Chondrocyte (in vitro differentiated cells): ENCODE measurements around the gene LYRM7. TPM values are rescaled to one million over a fixed set of nuclear protein-coding genes. Genes with fewer than 3 reads are reported as not detected.
A peak's percentile ranks its signal among the peaks of the same experiment; 100 is the strongest.

Experiments
- DNase-seq: peaks from one replicate; pipeline ENCODE4 v3.0.0; 2021; ENCODE audit warnings: mixed read lengths, low spot score
- H3K27ac Mint-ChIP-seq: one replicate; pipeline ENCODE4 v1.8.0; 2021; ENCODE audit warnings: mild to moderate bottlenecking, moderate library complexity, mixed read lengths; ENCODE audit not compliant: unreplicated experiment
- H3K27me3 Mint-ChIP-seq: 2 replicates; pipeline ENCODE4 v1.8.0; 2021; ENCODE audit warnings: low read depth, mixed read lengths
- H3K36me3 Mint-ChIP-seq: 2 replicates; pipeline ENCODE4 v1.8.0; 2021; ENCODE audit warnings: low read depth, mixed read lengths
- H3K4me1 Mint-ChIP-seq: 2 replicates; pipeline ENCODE4 v1.8.0; 2021; ENCODE audit warnings: low read depth, mild to moderate bottlenecking, mixed read lengths
- H3K4me3 Mint-ChIP-seq: one replicate; pipeline ENCODE4 v1.8.0; 2021; ENCODE audit warnings: mild to moderate bottlenecking, moderate library complexity, mixed read lengths; ENCODE audit not compliant: unreplicated experiment
- H3K9me3 Mint-ChIP-seq: 2 replicates; pipeline ENCODE4 v1.8.0; 2021; ENCODE audit warnings: low read depth, mixed read lengths
- total RNA-seq: library from RNA; stranded (reverse); gene quantifications from 3 replicates; pipeline ENCODE4 v1.2.1, GENCODE V29; 2021
- TF ChIP-seq, protein P1 (sequence below): fragments of 200-600 bp; sonication (generic); IDR thresholded peaks from 2 replicates; pipeline ENCODE4 v1.5.0; 2021; ENCODE audit warnings: antibody characterized with exemption, mild to moderate bottlenecking, moderate library complexity

The LYRM7 gene
- total RNA-seq, 1 donor from 2014 or later, result 10.1 TPM

- TF ChIP-seq, protein P1, sequence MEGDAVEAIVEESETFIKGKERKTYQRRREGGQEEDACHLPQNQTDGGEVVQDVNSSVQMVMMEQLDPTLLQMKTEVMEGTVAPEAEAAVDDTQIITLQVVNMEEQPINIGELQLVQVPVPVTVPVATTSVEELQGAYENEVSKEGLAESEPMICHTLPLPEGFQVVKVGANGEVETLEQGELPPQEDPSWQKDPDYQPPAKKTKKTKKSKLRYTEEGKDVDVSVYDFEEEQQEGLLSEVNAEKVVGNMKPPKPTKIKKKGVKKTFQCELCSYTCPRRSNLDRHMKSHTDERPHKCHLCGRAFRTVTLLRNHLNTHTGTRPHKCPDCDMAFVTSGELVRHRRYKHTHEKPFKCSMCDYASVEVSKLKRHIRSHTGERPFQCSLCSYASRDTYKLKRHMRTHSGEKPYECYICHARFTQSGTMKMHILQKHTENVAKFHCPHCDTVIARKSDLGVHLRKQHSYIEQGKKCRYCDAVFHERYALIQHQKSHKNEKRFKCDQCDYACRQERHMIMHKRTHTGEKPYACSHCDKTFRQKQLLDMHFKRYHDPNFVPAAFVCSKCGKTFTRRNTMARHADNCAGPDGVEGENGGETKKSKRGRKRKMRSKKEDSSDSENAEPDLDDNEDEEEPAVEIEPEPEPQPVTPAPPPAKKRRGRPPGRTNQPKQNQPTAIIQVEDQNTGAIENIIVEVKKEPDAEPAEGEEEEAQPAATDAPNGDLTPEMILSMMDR, result no peak
- no peak for DNase-seq
- no peak overlapping the region for H3K4me3 Mint-ChIP-seq
- no peaks in the 10 kb centered on the region for H3K9me3 Mint-ChIP-seq
- H3K27ac Mint-ChIP-seq, result no peak overlapping the region
- no peaks in the 10 kb centered on the region for H3K36me3 Mint-ChIP-seq
- no peaks in the 10 kb centered on the region for H3K27me3 Mint-ChIP-seq
- H3K4me1 Mint-ChIP-seq, result no peaks in the 10 kb centered on the region
These were observed 59.7 kb downstream of the LYRM7 start for GRCh38 chr5:131230406-131230805.

- TF ChIP-seq, protein P1, result no peak
- H3K27ac Mint-ChIP-seq, result no peak overlapping the region
These were observed 68.9 kb downstream of the LYRM7 start for GRCh38 chr5:131239686-131240085.

GRCh38 chr5:131242728-131243255, 72.0 kb downstream of the LYRM7 start:
- Mint-ChIP-seq H3K9me3 (peaks cover 7% of the 10 kb centered on the region), H3K4me3 (no peak overlapping the region), H3K27me3 (no peaks in the 10 kb centered on the region), H3K27ac (peak overlapping the region; percentile 74), H3K36me3 (peaks cover 2% of the 10 kb centered on the region), H3K4me1 (peaks cover 9% of the 10 kb centered on the region)
- DNase-seq, result no peak
- TF ChIP-seq, protein P1, result no peak

More at GRCh38 chr5:131239686-131240085, 68.9 kb downstream of the LYRM7 start:
- Mint-ChIP-seq H3K4me3 (no peak overlapping the region), H3K9me3 (no peaks in the 10 kb centered on the region), H3K4me1 (peaks cover 9% of the 10 kb centered on the region), H3K36me3 (no peaks in the 10 kb centered on the region), H3K27me3 (no peaks in the 10 kb centered on the region)
- DNase-seq, result no peak

GRCh38 chr5:131245312-131245711, 74.6 kb downstream of the LYRM7 start:
- peaks cover 9% of the 10 kb centered on the region for H3K9me3 Mint-ChIP-seq
- peaks cover 9% of the 10 kb centered on the region for H3K4me1 Mint-ChIP-seq
- no peak for DNase-seq
- no peak overlapping the region for H3K4me3 Mint-ChIP-seq
- H3K27ac Mint-ChIP-seq, result no peak overlapping the region
- H3K27me3 Mint-ChIP-seq, result no peaks in the 10 kb centered on the region
- H3K36me3 Mint-ChIP-seq, result peaks cover 2% of the 10 kb centered on the region
- TF ChIP-seq, protein P1, result no peak

DNA sequence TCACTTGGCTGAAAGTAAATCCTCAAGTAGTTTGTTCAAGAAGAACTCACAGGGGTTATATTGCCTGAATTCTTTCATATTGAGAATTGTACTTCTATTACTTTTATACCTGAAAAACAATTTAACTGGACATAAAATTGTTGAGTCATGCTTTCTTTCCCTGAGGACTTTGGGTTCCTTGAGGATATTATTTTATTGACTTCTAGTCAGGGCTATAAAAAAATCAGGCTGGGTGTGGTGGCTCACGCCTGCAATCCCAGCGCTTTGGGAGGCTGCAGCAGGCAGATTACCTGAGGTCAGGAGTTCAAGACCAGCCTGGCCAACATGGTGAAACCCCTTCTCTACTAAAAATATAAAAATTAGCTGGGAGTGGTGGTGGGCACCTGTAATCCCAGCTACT, 75.2 kb downstream of the LYRM7 start:
- no peak overlapping the region for H3K27ac Mint-ChIP-seq
- H3K27me3 Mint-ChIP-seq, result no peaks in the 10 kb centered on the region
- TF ChIP-seq, protein P1, result no peak
- peaks cover 9% of the 10 kb centered on the region for H3K9me3 Mint-ChIP-seq
- no peak for DNase-seq
- peaks cover 2% of the 10 kb centered on the region for H3K36me3 Mint-ChIP-seq
- H3K4me3 Mint-ChIP-seq, result no peak overlapping the region
- H3K4me1 Mint-ChIP-seq, result peaks cover 9% of the 10 kb centered on the region
